Upper lobe of left lung (tissue), 6 donors: ENCODE data around the gene PLXND1. TPM values are rescaled to one million over a fixed set of nuclear protein-coding genes. Genes with fewer than 3 reads are reported as not detected.

Source experiments
- ATAC-seq, 2 donors: fragments of 200-7000 bp; cut with Tn5 transposase; one replicate each; pipeline ENCODE4 v1.9.1; 2022; ENCODE audit warnings: mild to moderate bottlenecking in 2 of 2, moderate library complexity in 2 of 2; ENCODE audit not compliant: low FRiP score in 2 of 2
- DNase-seq, 2 donors: peaks; one replicate each; pipeline ENCODE4 v3.0.0-alpha.2; 2019 to 2020
- H3K27ac ChIP-seq, 4 donors: fragments of 200-600 bp; sonication (generic); one replicate each; pipeline ENCODE4 v1.5.1; 2016 to 2019
- H3K27me3 ChIP-seq, 4 donors: fragments of 200-600 bp; sonication (generic); one replicate each; pipeline ENCODE4 v1.5.1; 2017 to 2019
- H3K36me3 ChIP-seq, 4 donors: fragments of 200-600 bp; sonication (generic); one replicate each; pipeline ENCODE4 v1.5.1; 2016 to 2019
- H3K4me1 ChIP-seq, 4 donors: fragments of 200-600 bp; sonication (generic); one replicate each; pipeline ENCODE4 v1.5.1; 2018 to 2019
- H3K4me3 ChIP-seq, 4 donors: fragments of 200-600 bp; sonication (generic); one replicate each; pipeline ENCODE4 v1.5.1; 2017 to 2019; ENCODE audit warnings: mild to moderate bottlenecking in 2 of 4, moderate library complexity in 1 of 4
- H3K9me3 ChIP-seq, 4 donors: fragments of 200-600 bp; sonication (generic); one replicate each; pipeline ENCODE4 v1.5.1; 2018 to 2019
- CTCF ChIP-seq, 6 experiments: fragments of 450-650 bp in 4 of 6; fragments of 200-600 bp in 2 of 6; sonication (generic) in 2 of 6; IDR thresholded peaks; one replicate each; pipeline ENCODE4 v1.5.1; 2016 to 2019; ENCODE audit warnings: antibody characterized with exemption in 6 of 6
- EP300 ChIP-seq, 4 donors: sonication (generic); formaldehyde crosslinking; IDR thresholded peaks; one replicate each; pipeline ENCODE4 v1.5.1; 2017; ENCODE audit warnings: antibody characterized with exemption in 4 of 4, control low read depth in 2 of 4
- POLR2A ChIP-seq, 4 donors: fragments of 450-650 bp; IDR thresholded peaks; one replicate each; pipeline ENCODE4 v1.5.1; 2016 to 2017; ENCODE audit warnings: antibody characterized with exemption in 4 of 4, mild to moderate bottlenecking in 2 of 4
- POLR2AphosphoS5 ChIP-seq, 2 donors: sonication (generic); formaldehyde crosslinking; IDR thresholded peaks; one replicate each; pipeline ENCODE4 v1.5.1; 2017; ENCODE audit warnings: antibody characterized with exemption in 2 of 2
- WGBS, 2 donors: methylation state at CpG; one replicate each; pipeline ENCODE4 v1.1.5; 2017 to 2018; 5-methylcytosine and 5-hydroxymethylcytosine counted together
- total RNA-seq, 6 donors: library from RNA; depleted of rRNA in 4 of 6; stranded (reverse); fragments of >200 nt in 4 of 6; gene quantifications; one replicate each; pipeline versions ENCODE4 v1.1.0 to v1.2.1, GENCODE V29; 2016 to 2021
- donor health status: DM: no; HTN: no; CAD: no; lungs with moderate emphysema.
- donor health status: DM: no; HTN: yes; CAD: no; lungs with severe emphysema.

PLXND1 gene
- total RNA-seq, 6 donors from 2014 or later = 95.3 to 607 (median 227) TPM

- peak overlapping the region in 3 of 4 donors; percentile 68 to 78 (median 68) for H3K27ac ChIP-seq
- ATAC-seq (no peak), DNase-seq (peak in 1 of 2 donors; percentile 70)
- no peaks in the 10 kb centered on the region for H3K9me3 ChIP-seq
- WGBS, 2 donors = 84 to 95% methylated on average over 7 to 19 of the region's 19 CpGs
- H3K36me3 ChIP-seq = peaks cover 18 to 96% (median 88%) of the 10 kb centered on the region in 4 donors
- TF ChIP-seq CTCF (IDR thresholded peaks at IDR 0.05) (no peak), POLR2A (IDR thresholded peaks at IDR 0.05) (no peak), EP300 (IDR thresholded peaks at IDR 0.05) (no peak), POLR2AphosphoS5 (IDR thresholded peaks at IDR 0.05) (no peak)
- H3K4me1 ChIP-seq = peaks cover 34 to 43% (median 38%) of the 10 kb centered on the region in 4 donors
- H3K4me3 ChIP-seq = no peak overlapping the region
- no peaks in the 10 kb centered on the region for H3K27me3 ChIP-seq
Observed at GRCh38 chr3:129562803-129563202, 43.7 kb downstream of the PLXND1 start.

GRCh38 chr3:129561619-129562248 lies 44.7 kb downstream of the PLXND1 start:
- H3K27me3 ChIP-seq = no peaks in the 10 kb centered on the region
- no peak overlapping the region for H3K4me3 ChIP-seq
- DNase-seq (no peak), ATAC-seq (no peak)
- H3K36me3 ChIP-seq = peaks cover 19 to 94% (median 89%) of the 10 kb centered on the region in 4 donors
- peaks cover 38 to 44% (median 39%) of the 10 kb centered on the region in 4 donors for H3K4me1 ChIP-seq
- TF ChIP-seq POLR2AphosphoS5 (IDR thresholded peaks at IDR 0.05) = no peak
- TF ChIP-seq POLR2A (IDR thresholded peaks at IDR 0.05) = no peak
- no peaks in the 10 kb centered on the region for H3K9me3 ChIP-seq
- H3K27ac ChIP-seq = peak overlapping the region; percentile 65 to 85 (median 73)
- WGBS, 2 donors = 84 to 89% methylated on average over 13 to 18 of the region's 18 CpGs

- WGBS, 2 donors = 41 to 42% methylated on average over 8 to 12 of the region's 18 CpGs
- H3K36me3 ChIP-seq = peaks cover 13 to 94% (median 89%) of the 10 kb centered on the region in 4 donors
- H3K4me1 ChIP-seq = peaks cover 38 to 44% (median 39%) of the 10 kb centered on the region in 4 donors
Observed at GRCh38 chr3:129560911-129561594, 45.4 kb downstream of the PLXND1 start.

GRCh38 chr3:129560269-129560787 lies 46.1 kb downstream of the PLXND1 start:
- WGBS, 2 donors = 13 to 17% methylated on average over 4 of the region's 16 CpGs
- Histone ChIP-seq H3K36me3 (peaks cover 10 to 94% (median 88%) of the 10 kb centered on the region in 4 donors), H3K27me3 (no peaks in the 10 kb centered on the region), H3K4me1 (peaks cover 40 to 49% (median 44%) of the 10 kb centered on the region in 4 donors), H3K9me3 (no peaks in the 10 kb centered on the region), H3K4me3 (no peak overlapping the region), H3K27ac (peak overlapping the region; percentile 65 to 85 (median 73))
- no peak for TF ChIP-seq EP300 (IDR thresholded peaks at IDR 0.05)
- no peak for TF ChIP-seq POLR2A (IDR thresholded peaks at IDR 0.05)
- no peak for TF ChIP-seq CTCF (IDR thresholded peaks at IDR 0.05)
- TF ChIP-seq POLR2AphosphoS5 (IDR thresholded peaks at IDR 0.05) = no peak
- DNase-seq = peak in 1 of 2 donors; percentile 70
- ATAC-seq = no peak

More at GRCh38 chr3:129560911-129561594, 45.4 kb downstream of the PLXND1 start:
- Histone ChIP-seq H3K9me3 (no peaks in the 10 kb centered on the region), H3K4me3 (no peak overlapping the region), H3K27me3 (no peaks in the 10 kb centered on the region), H3K27ac (peak overlapping the region; percentile 65 to 85 (median 73))
- ATAC-seq (peak; percentile 70 to 78), DNase-seq (peak; percentile 80 to 87)
- TF ChIP-seq EP300 (IDR thresholded peaks at IDR 0.05) = no peak
- no peak for TF ChIP-seq POLR2A (IDR thresholded peaks at IDR 0.05)
- peak; percentile 34 to 54 for TF ChIP-seq POLR2AphosphoS5 (IDR thresholded peaks at IDR 0.05)
- TF ChIP-seq CTCF (IDR thresholded peaks at IDR 0.05) = no peak

- ATAC-seq = no peak
- no peak for TF ChIP-seq CTCF (IDR thresholded peaks at IDR 0.05)
- TF ChIP-seq EP300 (IDR thresholded peaks at IDR 0.05) = no peak
- TF ChIP-seq POLR2AphosphoS5 (IDR thresholded peaks at IDR 0.05) = no peak
- TF ChIP-seq POLR2A (IDR thresholded peaks at IDR 0.05) = no peak
- peak in 1 of 2 donors; percentile 76 for DNase-seq
- no peaks in the 10 kb centered on the region for H3K27me3 ChIP-seq
- no peak overlapping the region for H3K4me3 ChIP-seq
- no peaks in the 10 kb centered on the region for H3K9me3 ChIP-seq
- peaks cover 10 to 91% (median 83%) of the 10 kb centered on the region in 4 donors for H3K36me3 ChIP-seq
- H3K4me1 ChIP-seq = peaks cover 47 to 56% (median 51%) of the 10 kb centered on the region in 4 donors
- WGBS, 2 donors = 88 to 89% methylated on average over 4 to 14 of the region's 20 CpGs
- peak overlapping the region in 3 of 4 donors; percentile 68 to 85 (median 78) for H3K27ac ChIP-seq
Observed at GRCh38 chr3:129559565-129560079, 46.9 kb downstream of the PLXND1 start.
